IMR-90 (cell line): ENCODE results near the gene BCAS1. TPM values are rescaled to one million over a fixed set of nuclear protein-coding genes. Genes with fewer than 3 reads are reported as not detected.

Experiments used
- ATAC-seq: fragments of 200-7000 bp; cut with Tn5 transposase; 2 replicates; pipeline ENCODE4 v1.9.1; 2020; ENCODE audit warnings: low read depth, mild to moderate bottlenecking, moderate library complexity
- BruUV-seq: library from RNA; stranded (reverse); fragments of 400-500 nt; replicated peaks from 2 replicates; lab custom pipeline; 2021; lab: Mats Ljungman, UMichigan
- CTCF ChIA-PET: fragments of 300-600 bp; formaldehyde crosslinking; extraction: SDS; loops from one replicate; lab custom pipeline; 2021; ENCODE audit warnings: antibody characterized with exemption; lab: Yijun Ruan, JAX
- POLR2A ChIA-PET: fragments of 300-600 bp; sonication (Branson Sonifier 250); formaldehyde crosslinking; loops from one replicate; lab custom pipeline; 2022; ENCODE audit warnings: antibody characterized with exemption; ENCODE audit not compliant: unreplicated experiment; lab: Charles Lee
- DNase-seq: peaks from one replicate; pipeline ENCODE4 v3.0.0; 2013
- H2AFZ ChIP-seq: replicated peaks from 2 replicates; pipeline ENCODE3; 2013; ENCODE audit warnings: low read length, mild to moderate bottlenecking; ENCODE audit not compliant: poor library complexity
- H2AK5ac ChIP-seq: 2 replicates; pipeline ENCODE4 v1.6.1; 2013; ENCODE audit warnings: low read depth, low read length, inconsistent platforms
- H2AK9ac ChIP-seq: replicated peaks from 2 replicates; pipeline ENCODE3; 2013; ENCODE audit warnings: mild to moderate bottlenecking, low read depth, low read length, moderate library complexity; ENCODE audit not compliant: poor library complexity
- H2BK120ac ChIP-seq: 2 replicates; pipeline ENCODE4 v1.6.1; 2013; ENCODE audit warnings: low read depth, low read length, inconsistent platforms
- H2BK15ac ChIP-seq: 3 replicates; pipeline ENCODE4 v1.6.1; 2013; ENCODE audit warnings: low read depth, low read length, inconsistent platforms
- H2BK20ac ChIP-seq: 2 replicates; pipeline ENCODE4 v1.6.1; 2013; ENCODE audit warnings: low read depth, mild to moderate bottlenecking, inconsistent platforms, low read length, moderate library complexity
- H2BK5ac ChIP-seq: 2 replicates; pipeline ENCODE4 v1.6.1; 2013; ENCODE audit warnings: mild to moderate bottlenecking, low read depth, low read length, inconsistent platforms; ENCODE audit not compliant: poor library complexity, severe bottlenecking
- H3K14ac ChIP-seq: replicated peaks from 2 replicates; pipeline ENCODE4 v1.6.1; 2013; ENCODE audit warnings: low read depth, low read length, inconsistent platforms
- H3K18ac ChIP-seq: 2 replicates; pipeline ENCODE4 v1.6.1; 2013; ENCODE audit warnings: low read depth, low read length, control low read depth
- H3K23ac ChIP-seq: 2 replicates; pipeline ENCODE4 v1.6.1; 2013; ENCODE audit warnings: low read depth, low read length, inconsistent platforms
- H3K27ac ChIP-seq: 2 replicates; pipeline ENCODE4 v1.5.1; 2013; ENCODE audit warnings: mild to moderate bottlenecking, control low read depth, low read length; ENCODE audit not compliant: insufficient read depth
- H3K27me3 ChIP-seq: 2 replicates; pipeline ENCODE4 v1.6.1; 2013; ENCODE audit warnings: low read length; ENCODE audit not compliant: control insufficient read depth, insufficient read depth
- H3K36me3 ChIP-seq: 2 replicates; pipeline ENCODE4 v1.6.1; 2013; ENCODE audit warnings: low read length, mixed read lengths; ENCODE audit not compliant: control insufficient read depth, insufficient read depth
- H3K4ac ChIP-seq: 2 replicates; pipeline ENCODE4 v1.6.1; 2013; ENCODE audit warnings: low read depth, low read length, inconsistent platforms
- H3K4me1 ChIP-seq: 2 replicates; pipeline ENCODE4 v1.6.1; 2013; ENCODE audit warnings: low read length, mixed read lengths; ENCODE audit not compliant: control insufficient read depth, insufficient read depth
- H3K4me2 ChIP-seq: 2 replicates; pipeline ENCODE4 v1.6.1; 2013; ENCODE audit warnings: low read depth, mild to moderate bottlenecking, control low read depth, low read length, moderate library complexity
- H3K4me3 ChIP-seq: 2 replicates; pipeline ENCODE4 v1.5.1; 2013; ENCODE audit warnings: low read depth, mild to moderate bottlenecking, control low read depth, low read length, moderate library complexity; ENCODE audit not compliant: insufficient read depth
- H3K56ac ChIP-seq: 2 replicates; pipeline ENCODE4 v1.6.1; 2013; ENCODE audit warnings: low read length, inconsistent platforms; ENCODE audit not compliant: insufficient read depth; ENCODE audit errors: extremely low read depth
- H3K79me1 ChIP-seq, 2 experiments: 2 replicates each; pipeline ENCODE4 v1.6.1; 2013; ENCODE audit warnings: low read length in 2 of 2, inconsistent platforms in 1 of 2, low read depth in 1 of 2
- H3K9ac ChIP-seq: 2 replicates; pipeline ENCODE4 v1.6.1; 2013; ENCODE audit warnings: low read depth, low read length, control low read depth
- H3K9me1 ChIP-seq: 2 replicates; pipeline ENCODE4 v1.6.1; 2013; ENCODE audit warnings: low read length, inconsistent platforms; ENCODE audit not compliant: insufficient read depth
- H3K9me3 ChIP-seq: 2 replicates; pipeline ENCODE4 v1.6.1; 2013; ENCODE audit warnings: low read length; ENCODE audit not compliant: control insufficient read depth, insufficient read depth
- H4K20me1 ChIP-seq: 2 replicates; pipeline ENCODE4 v1.6.1; 2013; ENCODE audit warnings: low read length, inconsistent platforms; ENCODE audit not compliant: insufficient read depth
- H4K5ac ChIP-seq: 2 replicates; pipeline ENCODE4 v1.6.1; 2013; ENCODE audit warnings: mild to moderate bottlenecking, low read depth, low read length, control low read depth
- H4K8ac ChIP-seq, 2 experiments: 2 replicates each; pipeline ENCODE4 v1.6.1; 2013; ENCODE audit warnings: low read depth in 2 of 2, low read length in 2 of 2, control low read depth in 1 of 2, inconsistent platforms in 1 of 2
- H4K91ac ChIP-seq: 2 replicates; pipeline ENCODE4 v1.6.1; 2013; ENCODE audit warnings: low read depth, low read length, inconsistent platforms; ENCODE audit not compliant: insufficient read depth
- BHLHE40 ChIP-seq: fragments of 150-350 bp; IDR thresholded peaks from 2 replicates; pipeline ENCODE4 v1.6.1; 2016; ENCODE audit warnings: mild to moderate bottlenecking, low read depth, low read length
- CHD1 ChIP-seq: IDR thresholded peaks from 2 replicates; pipeline ENCODE4 v1.6.1; 2012; ENCODE audit warnings: low read depth, low read length, improper control_type of control experiment
- CTCF ChIP-seq: conservative IDR thresholded peaks from 2 replicates; pipeline ENCODE4 v1.5.1; 2012; ENCODE audit warnings: mild to moderate bottlenecking, low read depth, low read length, improper control_type of control experiment
- ELK1 ChIP-seq: fragments of 150-350 bp; IDR thresholded peaks from 2 replicates; pipeline ENCODE4 v1.6.1; 2016; ENCODE audit warnings: low read depth, mild to moderate bottlenecking, low read length, moderate library complexity, borderline replicate concordance
- MAFK ChIP-seq: IDR thresholded peaks from 2 replicates; pipeline ENCODE4 v1.6.1; 2012; ENCODE audit warnings: low read depth, low read length, improper control_type of control experiment
- MAZ ChIP-seq: IDR thresholded peaks from 2 replicates; pipeline ENCODE4 v1.6.1; 2012; ENCODE audit warnings: low read depth, mild to moderate bottlenecking, low read length, improper control_type of control experiment, moderate library complexity, borderline replicate concordance
- MXI1 ChIP-seq: IDR thresholded peaks from 2 replicates; pipeline ENCODE4 v1.6.1; 2012; ENCODE audit warnings: low read depth, mild to moderate bottlenecking, low read length, moderate library complexity, borderline replicate concordance
- NFE2L2 ChIP-seq: fragments of 150-350 bp; IDR thresholded peaks from 2 replicates; pipeline ENCODE4 v1.6.1; 2016; ENCODE audit warnings: low read depth, mild to moderate bottlenecking, low read length
- POLR2A ChIP-seq: IDR thresholded peaks from 2 replicates; pipeline ENCODE4 v1.6.1; 2012; ENCODE audit warnings: mild to moderate bottlenecking, low read depth, low read length
- RAD21 ChIP-seq: IDR thresholded peaks from 2 replicates; pipeline ENCODE4 v1.6.1; 2012; ENCODE audit warnings: low read length, improper control_type of control experiment
- RCOR1 ChIP-seq: IDR thresholded peaks from 2 replicates; pipeline ENCODE4 v1.6.1; 2012; ENCODE audit warnings: mild to moderate bottlenecking, low read length, improper control_type of control experiment; ENCODE audit not compliant: insufficient replicate concordance
- RFX5 ChIP-seq: IDR thresholded peaks from 2 replicates; pipeline ENCODE4 v1.8.0; 2012; ENCODE audit warnings: low read depth, mild to moderate bottlenecking, low read length, moderate library complexity
- SMC3 ChIP-seq: fragments of 150-350 bp; IDR thresholded peaks from 2 replicates; pipeline ENCODE4 v1.6.1; 2016; ENCODE audit warnings: low read depth, mild to moderate bottlenecking, antibody characterized with exemption, low read length, moderate library complexity
- WGBS, 2 experiments: methylation state at CpG; one replicate each; pipeline versions ENCODE4 v1.1.5 to v1.1.7; 2013; ENCODE audit warnings: missing lambda C conversion rate in 2 of 2; ENCODE audit not compliant: insufficient read length in 1 of 2; ENCODE audit errors: extremely low coverage in 2 of 2; 5-methylcytosine and 5-hydroxymethylcytosine counted together
- dilution Hi-C: fragments of 300-500 bp; cut with HindIII; formaldehyde crosslinking; loops from one replicate; pipeline ENCODE4 v1.14.3; 2018; ENCODE audit warnings: low sequenced_read_pairs; ENCODE audit not compliant: unreplicated experiment
- in situ Hi-C: fragments of 300-500 bp; cut with MboI; formaldehyde crosslinking; loops from 3 replicates; pipeline ENCODE4 v1.14.3; 2019; ENCODE audit warnings: low sequenced_read_pairs, inconsistent platforms, mixed read lengths
- intact Hi-C: fragments of 100-400 bp; cut with micrococcal nuclease; formaldehyde crosslinking; loops from 2 replicates; pipeline ENCODE4 v1.10.0; 2022
- polyA plus RNA-seq, 3 experiments: library from polyadenylated mRNA; depleted of rRNA; stranded (reverse); fragments of >200 nt; gene quantifications; 2 replicates each; pipeline ENCODE4 v1.2.3, GENCODE V29; 2012; ENCODE audit warnings: low replicate concordance in 1 of 3
- total RNA-seq: library from RNA; depleted of rRNA; stranded (reverse); fragments of >200 nt; gene quantifications from 2 replicates; pipeline ENCODE4 v1.2.3, GENCODE V29; 2012

BCAS1 gene
- total and polyA plus RNA-seq, 2 of the 4 experiments (the other 2 are of a cell fraction), result under 0.01 TPM; not detected in 1

- no peak overlapping the region for H3K4me2 ChIP-seq
- ATAC-seq (no peak), DNase-seq (no peak)
- in situ Hi-C loops (no loop called here), dilution Hi-C loops (no loop called here), intact Hi-C loops (no loop called here)
- no peak overlapping the region for H3K4me3 ChIP-seq
- H2BK5ac ChIP-seq, result no peak overlapping the region
- CTCF ChIA-PET, result no interaction called here
- no peak overlapping the region for H2AK5ac ChIP-seq
- no peak overlapping the region for H2BK15ac ChIP-seq
- no peak overlapping the region for H4K8ac ChIP-seq
- no peak overlapping the region for H3K23ac ChIP-seq
- H2AK9ac ChIP-seq, result no peak overlapping the region
- WGBS, 2 experiments, result no CpG with 5 or more reads among the region's 9 CpGs
- no peaks in the 10 kb centered on the region for H3K9me1 ChIP-seq
- no peak for TF ChIP-seq POLR2A
- no peak for TF ChIP-seq CTCF
- no peak for TF ChIP-seq MXI1
- TF ChIP-seq MAFK, result no peak
- TF ChIP-seq CHD1, result no peak
- TF ChIP-seq NFE2L2, result no peak
- no peak for TF ChIP-seq RFX5
- TF ChIP-seq BHLHE40, result no peak
- no peak for TF ChIP-seq MAZ
- TF ChIP-seq ELK1, result no peak
- no peak for TF ChIP-seq SMC3
- TF ChIP-seq RAD21, result no peak
- TF ChIP-seq RCOR1, result no peak
- no peak overlapping the region for H3K14ac ChIP-seq
- H2BK120ac ChIP-seq, result no peak overlapping the region
- peaks cover under 1% of the 10 kb centered on the region; the same call in 1 of the 2 replicates for H3K27me3 ChIP-seq
- no peak overlapping the region for H2BK20ac ChIP-seq
- no peaks in the 10 kb centered on the region for H3K9me3 ChIP-seq
- H3K9ac ChIP-seq, result no peak overlapping the region
- no peak overlapping the region for H4K5ac ChIP-seq
- H3K56ac ChIP-seq, result no peak overlapping the region
- H2AFZ ChIP-seq, result no peak overlapping the region
- H4K91ac ChIP-seq, result no peak overlapping the region
- no peak overlapping the region for H3K27ac ChIP-seq
- POLR2A ChIA-PET, result no interaction called here
- H3K4me1 ChIP-seq, result no peaks in the 10 kb centered on the region
- no peaks in the 10 kb centered on the region for H4K20me1 ChIP-seq
- H3K18ac ChIP-seq, result no peak overlapping the region
- BruUV-seq, result no TSS peak
- H3K36me3 ChIP-seq, result no peaks in the 10 kb centered on the region
- H3K4ac ChIP-seq, result no peak overlapping the region
- H3K79me1 ChIP-seq, result no peaks in the 10 kb centered on the region
Observed at GRCh38 chr20:54043076-54043967, 27.1 kb downstream of the BCAS1 start.
